GF-D8 (cell line): ENCODE measurements around the gene TANC2.

Source experiments
- DNase-seq: peaks from one replicate; lab custom pipeline; 2025; lab: John Stamatoyannopoulos, UW

TANC2 gene

DNA sequence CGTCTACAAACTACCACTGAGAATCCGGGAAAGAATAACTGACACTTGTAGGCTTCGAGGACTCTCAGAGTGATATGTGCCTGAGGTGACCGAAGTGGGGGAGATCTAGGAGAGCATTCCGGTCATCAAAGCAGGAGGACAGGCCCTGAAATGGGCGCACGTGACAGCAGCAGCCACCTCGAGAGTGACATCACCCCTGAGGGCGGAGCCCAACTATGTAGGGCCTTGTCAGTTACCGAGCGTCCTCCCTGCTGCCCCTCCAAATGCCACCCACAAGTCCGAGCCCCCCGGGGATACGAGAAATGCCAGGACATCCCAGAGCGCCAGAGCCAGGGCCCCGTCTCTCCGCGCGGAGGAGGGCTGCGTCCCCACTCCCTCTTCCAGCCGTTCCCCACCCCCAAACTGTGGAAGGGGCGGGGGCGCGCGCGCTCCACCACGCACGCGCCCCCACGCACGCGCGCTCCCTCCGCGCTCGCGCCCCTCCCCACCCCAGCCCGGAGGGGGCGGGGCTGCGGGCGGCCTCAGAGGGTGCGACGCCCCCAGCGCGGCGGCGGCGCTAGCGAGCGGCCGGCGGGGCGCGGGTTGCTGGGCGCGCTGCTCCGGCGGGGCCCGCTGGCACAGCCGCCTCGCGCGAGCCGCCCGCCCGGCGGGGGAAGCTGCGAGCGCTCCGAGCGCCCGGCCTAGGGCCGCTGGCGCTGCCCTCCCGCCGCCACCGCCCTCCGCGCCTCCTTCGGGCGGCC lies at the start of gene TANC2:
TSS of gene TANC2 (plus strand) at position 550 of the 740 bp plus-strand sequence. CDS start 43,325 bp downstream, outside the sequence.
- DNase-seq = no peak

DNA sequence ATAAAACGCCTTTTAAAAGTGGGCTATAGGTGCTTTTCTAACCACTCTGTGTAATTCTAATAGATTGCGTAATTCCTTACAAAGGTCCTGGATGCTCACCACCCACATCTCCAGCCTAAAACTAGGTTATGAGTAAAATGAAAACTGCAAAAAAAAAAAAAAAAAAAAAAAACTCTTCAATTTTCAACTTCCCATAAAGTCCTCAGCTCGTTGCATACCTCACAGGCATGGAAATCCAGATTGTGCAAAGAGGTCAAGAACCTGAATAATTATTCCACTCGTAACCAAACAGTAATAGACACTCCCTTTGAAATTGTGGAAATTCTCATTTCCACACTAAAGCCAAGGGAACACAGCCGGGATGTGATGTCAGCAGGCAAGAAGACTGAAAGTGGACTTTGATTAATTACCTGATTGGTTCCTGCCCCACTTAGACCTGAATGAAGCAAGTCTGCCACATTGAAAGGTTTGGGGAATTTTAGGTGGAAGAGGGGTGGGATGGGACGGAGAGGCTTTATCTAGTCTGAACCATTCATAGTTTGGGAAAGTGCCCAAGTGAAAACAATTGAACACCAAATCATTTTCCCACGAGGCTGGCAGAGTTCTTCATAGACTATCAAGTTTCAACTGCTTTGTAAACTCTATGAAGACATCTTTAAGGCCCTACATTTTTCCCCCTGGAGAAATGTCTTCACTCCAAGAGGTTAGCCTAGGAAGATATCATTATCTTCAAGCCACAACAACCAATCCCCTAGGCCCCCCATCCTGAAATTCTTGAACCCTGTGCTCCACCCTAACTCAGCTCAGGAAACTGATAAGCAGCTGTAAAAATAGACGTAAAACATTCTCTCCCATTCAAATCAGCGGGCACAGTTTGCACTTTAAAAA lies 49.1 kb upstream of the TANC2 start:
- DNase-seq = no peak

DNA sequence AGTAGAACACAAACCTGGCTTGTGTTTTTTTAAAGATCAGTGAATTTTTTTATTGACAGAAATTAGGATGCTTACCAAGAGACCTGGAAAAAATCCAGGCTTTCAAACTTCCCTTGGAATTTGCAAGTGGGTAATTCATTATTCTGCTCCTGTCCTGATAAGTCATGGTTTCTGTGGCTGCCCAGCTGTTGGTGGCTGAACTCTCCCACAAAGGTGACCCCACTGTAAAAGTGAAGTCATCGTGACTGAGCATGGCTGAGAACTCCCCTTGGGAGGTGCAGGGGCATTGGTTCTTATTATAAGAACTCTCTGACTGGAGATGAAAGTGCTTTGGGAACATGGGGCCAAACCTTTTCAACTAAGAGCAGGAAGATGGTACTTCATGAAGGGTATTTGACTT lies 46.6 kb upstream of the TANC2 start:
- DNase-seq = no peak

DNA sequence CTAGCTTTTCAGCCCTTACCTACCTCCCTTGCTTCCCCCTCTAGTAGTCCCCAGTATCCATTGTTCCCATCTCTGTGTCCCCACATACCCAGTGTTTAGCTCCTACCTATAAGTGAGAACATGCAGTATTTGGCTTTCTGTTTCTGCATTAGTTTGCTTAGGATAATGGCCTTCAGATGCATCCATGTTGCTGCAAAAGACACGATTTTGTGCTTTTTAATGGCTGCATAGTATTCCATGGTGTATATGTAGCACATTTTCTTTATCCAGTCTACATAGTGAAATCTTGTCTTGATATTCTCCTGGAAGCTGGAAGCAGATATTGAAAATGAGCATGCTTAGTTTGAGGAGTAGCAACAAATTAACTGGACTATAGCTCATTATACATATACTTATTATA lies 45.7 kb upstream of the TANC2 start:
- DNase-seq = no peak

DNA sequence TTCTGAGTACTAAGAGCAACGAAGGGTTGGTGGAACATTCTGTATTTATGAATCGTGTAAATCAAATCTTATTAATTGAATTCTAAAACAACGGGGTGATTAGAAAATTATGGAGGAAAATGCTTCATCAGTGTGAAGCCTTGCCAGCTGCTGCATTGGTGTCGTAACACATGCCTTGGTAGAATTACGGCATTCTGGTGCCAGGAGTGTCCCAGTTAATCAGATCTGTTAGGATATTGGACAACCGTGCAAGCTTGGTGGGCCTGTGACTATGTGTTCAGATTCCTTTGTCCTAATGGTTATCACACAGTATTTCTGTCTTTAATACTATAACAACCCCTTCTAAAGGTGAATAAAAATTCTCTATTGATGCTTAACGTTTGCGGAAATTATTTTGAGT lies 44.2 kb upstream of the TANC2 start:
- no peak for DNase-seq

DNA sequence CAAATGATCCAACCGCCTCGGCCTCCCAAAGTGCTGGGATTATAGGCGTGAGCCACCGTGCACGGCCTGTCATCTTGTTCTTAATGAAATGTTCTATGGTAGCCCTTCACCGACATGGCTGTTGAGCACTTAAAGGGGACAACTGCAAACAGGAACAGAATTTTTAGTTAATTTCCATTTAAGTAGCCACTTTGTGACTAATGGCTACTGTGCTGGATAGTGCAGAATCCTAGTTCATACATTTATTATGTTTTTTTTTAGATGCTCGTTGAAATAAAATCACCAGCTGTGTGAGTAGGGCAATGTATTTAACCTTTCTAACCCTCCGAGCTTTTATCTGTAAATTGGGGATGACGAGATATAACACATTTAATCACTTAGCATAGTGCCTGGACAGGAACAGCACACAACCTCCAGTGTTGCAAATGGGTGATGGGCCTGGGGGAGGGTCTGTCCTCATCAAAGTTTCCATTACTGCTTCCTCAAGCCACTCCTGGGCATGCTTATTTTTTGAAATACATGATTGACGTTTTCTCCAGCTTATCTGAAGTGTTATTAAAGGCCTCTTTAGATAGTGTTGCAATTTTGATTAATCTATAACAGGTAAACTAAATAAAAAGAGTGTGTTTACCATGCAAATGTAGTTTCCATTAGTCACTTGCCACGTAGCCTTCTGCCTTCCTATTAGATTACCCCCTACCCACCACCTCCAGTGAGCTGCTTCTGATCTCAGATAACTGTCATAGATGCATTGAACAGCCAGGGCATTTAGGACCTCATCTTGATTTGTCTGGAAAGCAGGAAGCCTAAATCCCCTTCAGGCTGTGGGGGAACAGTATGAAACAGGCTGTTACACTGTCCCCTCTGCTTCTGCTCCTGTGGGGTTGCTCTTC lies 42.5 kb upstream of the TANC2 start:
- no peak for DNase-seq

DNA sequence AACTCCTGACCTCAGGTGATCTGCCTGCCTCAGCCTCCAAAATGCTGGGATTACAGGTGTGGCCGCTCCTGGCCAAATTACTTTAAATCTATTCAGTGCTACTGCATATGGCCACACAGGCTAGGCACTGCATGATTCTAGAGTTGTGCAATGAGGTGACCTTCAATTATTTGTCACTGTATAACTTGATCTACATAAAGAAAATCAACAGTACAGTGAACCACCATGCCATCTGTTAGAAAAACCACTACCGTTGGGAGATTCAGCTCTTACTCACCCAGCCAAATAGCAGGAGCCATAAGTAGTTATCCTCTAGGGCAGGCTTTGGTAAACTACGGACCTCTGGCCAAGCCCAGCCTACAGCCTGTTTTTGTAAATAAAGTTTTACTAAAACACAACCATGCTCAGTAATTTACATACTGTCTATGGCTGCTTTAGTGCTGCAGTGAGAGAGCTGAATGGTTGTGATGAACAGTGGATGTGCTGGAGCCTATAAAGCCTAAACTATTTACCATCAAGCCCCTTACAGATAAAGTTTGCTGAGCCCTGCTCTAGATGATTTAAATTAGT lies 40.7 kb upstream of the TANC2 start:
- DNase-seq = no peak

DNA sequence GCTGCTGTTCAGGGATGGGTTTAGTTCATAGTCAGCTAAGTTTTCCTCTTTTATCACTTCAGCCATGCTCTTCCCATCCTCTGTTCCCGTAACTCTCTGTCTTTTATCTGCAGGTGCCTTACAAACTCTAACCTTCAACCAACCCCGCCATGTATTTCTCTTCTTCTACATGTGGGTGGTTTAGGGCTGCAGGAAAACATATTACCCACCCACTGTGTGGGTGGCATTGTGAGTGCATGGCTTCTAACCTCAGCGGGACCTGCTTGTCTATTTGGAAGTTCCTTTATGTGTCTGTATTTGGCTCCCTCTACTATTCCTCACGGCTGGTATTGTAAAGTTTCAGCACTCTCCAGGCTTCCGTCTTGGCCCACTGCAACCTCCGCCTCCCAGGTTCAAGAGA lies 39.0 kb upstream of the TANC2 start:
- DNase-seq = no peak

DNA sequence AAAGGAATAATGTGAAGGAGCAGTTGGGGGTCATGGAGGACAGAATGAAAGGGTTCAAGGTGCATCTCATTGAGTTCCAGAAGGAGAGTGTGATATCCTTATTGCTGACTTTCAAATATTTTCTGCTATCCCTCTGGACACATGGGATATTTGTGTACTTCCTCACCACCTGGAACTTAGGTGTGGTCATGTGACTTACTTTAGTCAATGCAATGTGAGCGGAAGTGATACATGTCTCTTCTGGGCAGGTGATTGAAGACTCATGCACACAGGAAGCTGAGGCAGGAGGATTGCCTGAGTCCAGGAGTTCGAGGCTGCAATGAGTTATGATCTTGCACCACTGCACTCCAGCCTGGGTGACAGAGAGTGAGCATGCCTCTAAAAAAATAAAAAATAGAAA lies 36.7 kb upstream of the TANC2 start:
- DNase-seq = no peak

DNA sequence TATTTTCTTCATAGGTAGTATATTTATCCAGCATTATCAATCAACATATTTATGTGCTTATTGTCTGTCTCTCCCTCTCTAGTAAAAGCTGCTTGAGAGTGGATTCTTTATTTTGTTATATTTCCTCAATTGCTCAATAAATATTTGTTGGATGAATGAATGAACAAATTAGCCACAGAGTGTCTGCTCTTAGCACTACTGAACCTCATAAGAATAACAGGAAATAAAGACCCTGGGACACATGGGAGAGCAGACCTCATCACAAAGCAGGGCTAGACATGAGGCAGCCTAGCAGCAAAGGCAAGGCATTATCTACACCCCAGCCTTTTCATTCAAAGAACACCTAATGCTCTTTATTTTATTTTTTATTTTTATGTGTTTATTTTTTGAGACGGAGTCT lies 34.9 kb upstream of the TANC2 start:
- DNase-seq = no peak

DNA sequence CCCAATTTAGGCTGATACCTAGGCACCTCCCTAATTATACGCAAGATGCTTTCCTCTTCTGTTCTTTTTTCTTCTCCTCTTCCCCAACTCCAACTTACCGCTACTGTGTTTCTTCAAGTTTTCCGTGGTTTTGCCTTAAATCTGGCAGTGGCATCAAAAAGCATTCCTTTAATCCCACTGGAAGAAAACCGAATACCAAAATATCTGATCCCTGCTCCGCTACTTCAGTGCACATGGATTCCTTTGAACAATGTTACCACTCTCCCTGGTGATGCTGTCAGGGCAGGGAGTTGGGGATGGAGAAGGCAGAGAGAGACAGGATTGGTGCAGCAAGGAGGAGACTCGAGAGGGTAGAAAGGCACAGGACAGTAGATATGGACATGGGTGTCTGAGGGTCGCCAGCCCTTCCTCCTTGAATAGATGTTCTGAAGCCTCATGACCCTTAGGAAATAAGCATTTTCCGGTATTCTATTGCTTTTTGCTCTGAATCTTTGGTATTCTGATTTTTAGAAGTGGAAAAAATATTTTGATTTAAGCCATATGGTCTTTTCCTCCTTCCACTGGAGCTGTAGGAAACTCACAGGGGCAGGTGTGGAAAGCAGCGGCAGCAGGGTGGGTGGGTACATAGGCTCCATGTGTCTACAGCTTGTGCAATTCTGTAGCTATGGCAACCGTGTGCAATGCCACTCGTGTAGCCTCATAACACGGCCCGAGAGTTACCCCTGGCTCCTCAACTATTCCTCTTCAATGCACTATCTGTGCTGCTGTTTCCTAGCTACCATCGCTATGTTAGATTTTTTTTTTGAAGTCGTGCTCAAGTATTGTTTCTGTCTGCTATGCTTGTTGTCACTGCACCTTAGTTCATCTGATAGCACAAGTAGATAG lies 32.3 kb upstream of the TANC2 start:
- no peak for DNase-seq

DNA sequence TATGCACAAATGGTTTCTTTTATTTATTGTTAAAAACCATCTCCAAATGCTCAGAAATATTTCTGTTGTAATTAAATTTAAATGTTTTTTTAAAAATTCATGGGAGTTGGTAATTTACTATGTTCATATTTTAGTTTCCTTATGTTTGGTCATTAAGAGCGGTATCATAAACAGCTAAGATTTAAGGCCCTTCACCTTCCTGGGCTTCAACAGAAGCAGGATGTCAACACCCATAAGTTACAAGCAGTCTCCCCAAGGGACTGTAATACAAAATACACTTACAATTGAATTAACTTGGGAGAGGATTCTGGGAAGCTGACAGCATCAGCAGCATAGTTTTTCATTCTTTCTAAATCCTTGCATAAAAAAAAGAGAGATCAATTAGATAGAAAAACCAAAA lies 30.9 kb upstream of the TANC2 start:
- no peak for DNase-seq

DNA sequence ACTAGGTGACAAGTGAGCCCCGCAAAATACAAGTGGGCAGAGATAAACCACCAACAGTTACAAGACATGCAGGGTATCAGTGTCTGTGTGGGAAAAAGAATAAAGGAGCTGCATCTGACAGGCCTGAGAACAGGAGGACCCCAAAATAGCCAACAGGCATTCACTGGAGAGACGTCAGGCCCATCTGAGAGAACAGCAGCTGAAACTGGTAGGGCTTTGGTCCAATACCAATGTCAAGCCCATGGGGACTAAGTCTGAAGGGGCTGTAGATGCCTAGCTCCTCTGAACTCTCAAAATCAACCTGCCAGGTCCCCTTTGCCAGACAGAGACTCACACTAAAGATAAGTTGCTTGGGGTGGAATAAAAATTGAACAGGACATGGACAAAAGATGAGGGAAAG lies 30.5 kb upstream of the TANC2 start:
- DNase-seq = no peak

DNA sequence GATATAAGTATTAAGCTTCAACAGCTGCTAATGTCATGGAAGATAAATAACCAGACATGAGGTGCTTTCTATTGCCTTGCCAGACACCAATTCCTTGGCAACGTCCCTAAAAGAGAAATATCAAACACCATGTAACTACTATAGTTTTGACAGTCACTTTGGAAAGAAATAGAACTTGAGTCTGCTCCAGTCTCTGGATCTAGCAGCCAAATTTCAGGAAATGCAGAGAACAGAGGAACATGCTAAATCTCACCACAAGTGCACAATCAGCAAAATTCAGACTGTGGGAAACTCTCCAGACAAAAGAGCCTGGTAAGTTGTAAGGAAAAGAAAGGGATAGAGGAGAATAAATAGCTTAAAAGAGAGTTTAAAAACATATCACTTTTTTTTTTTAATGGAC lies 28.4 kb upstream of the TANC2 start:
- DNase-seq = no peak

DNA sequence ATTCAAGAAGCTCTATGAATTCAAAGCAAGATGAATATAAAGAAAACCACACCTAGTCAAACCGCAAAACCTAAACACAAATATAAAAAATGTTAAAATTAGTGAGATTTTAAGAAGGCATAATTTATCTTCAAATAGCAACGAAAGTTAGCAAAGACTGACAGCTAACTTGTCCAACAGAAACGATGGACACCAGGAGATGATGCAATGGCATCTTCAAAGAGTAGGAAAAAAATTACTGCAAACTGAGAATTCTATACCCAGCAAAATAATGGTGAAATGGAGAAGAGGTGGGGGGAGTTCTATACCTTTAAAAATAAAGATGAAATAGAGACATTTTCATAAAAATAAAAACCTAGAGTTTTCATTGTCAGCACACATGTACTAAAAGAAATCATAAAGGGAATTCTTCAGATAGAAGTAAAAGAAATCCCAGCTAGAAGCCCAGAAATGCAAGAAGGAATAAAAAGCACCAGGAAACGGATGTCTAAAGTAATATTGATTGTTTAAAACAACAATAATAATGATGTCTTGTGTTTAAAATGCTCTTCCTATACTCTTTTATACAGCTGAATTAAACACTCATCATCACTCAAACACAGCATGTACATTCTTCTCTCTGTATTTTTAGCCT lies 24.6 kb upstream of the TANC2 start:
- no peak for DNase-seq

DNA sequence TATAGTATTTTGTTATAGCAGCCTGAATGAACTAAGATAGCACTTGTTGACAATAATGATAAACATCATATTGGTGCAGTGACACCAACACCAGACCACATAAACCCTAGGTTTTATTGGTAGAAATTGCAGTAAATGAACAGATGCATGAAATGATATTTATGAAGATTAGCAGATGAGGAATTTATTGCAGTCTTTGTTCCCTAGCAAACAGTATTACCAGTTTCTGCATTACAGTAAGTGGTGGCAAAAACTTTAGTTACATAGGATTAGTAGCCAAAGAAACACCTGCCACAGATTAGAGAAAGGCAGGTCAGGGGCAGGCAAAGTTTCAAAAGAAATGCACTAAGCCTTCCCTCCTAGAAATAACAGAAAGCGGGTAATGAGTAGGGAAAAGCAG lies 17.7 kb upstream of the TANC2 start:
- DNase-seq = no peak

DNA sequence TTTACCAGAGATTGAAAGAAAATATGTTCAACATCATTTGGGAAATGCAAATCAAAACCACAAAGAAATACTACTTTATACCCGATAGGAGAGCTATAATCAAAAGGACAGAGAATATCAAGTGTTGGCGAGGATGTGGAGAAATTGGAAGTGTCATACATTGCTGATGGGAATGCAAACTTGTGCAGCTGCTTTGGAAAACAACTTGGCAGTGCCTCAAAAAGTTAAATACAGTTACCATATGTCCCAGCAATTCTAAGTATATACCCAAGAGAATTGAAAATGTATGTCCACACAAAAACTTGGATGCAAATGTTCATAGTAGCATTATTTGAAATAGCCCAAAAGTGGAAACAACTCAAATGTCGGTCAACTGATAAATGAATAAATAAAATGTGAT lies 17.0 kb upstream of the TANC2 start:
- DNase-seq = no peak

DNA sequence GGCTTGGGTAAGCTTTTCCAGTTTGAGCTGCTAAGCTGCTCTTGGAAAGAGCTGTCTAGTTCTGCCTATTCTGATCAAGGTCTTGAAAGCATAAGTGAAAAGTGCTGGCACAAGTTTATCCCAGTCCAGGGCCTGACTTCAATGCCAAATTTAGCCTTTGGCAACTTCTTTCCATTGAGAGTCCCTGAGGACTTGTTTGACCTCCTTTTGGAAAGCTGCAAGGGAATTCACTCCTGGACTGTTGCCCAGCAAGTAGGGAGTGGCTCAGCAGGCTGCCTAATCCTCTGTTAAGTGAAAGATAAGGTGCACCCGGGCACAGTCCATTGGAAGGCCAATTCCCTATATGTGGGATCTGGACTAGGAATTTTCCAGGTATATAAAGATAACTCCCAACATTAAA lies 16.0 kb upstream of the TANC2 start:
- DNase-seq = no peak

DNA sequence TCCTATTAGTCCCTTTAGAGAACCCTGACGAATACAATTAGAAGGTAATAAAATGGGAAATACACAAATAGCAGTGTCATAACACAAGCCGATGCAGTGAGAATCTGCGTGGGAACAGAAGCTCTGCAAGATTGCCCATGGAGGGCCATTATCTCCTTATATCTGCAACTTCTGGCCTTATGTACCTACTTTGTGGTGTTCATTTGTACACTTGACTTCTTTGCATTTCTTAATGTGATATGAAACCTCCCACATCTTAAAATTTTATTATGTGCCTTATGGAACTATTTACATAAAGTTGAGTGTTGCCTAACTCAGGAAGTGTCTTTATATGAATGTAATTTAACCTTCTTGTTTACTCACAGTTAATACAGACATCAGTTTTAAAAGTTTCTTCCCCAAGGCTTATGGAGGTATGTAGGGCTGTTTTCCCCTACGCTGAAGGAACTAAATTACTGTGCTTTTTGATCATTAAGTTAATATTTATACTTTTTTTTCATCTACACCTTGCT lies 10.1 kb upstream of the TANC2 start:
- no peak for DNase-seq

DNA sequence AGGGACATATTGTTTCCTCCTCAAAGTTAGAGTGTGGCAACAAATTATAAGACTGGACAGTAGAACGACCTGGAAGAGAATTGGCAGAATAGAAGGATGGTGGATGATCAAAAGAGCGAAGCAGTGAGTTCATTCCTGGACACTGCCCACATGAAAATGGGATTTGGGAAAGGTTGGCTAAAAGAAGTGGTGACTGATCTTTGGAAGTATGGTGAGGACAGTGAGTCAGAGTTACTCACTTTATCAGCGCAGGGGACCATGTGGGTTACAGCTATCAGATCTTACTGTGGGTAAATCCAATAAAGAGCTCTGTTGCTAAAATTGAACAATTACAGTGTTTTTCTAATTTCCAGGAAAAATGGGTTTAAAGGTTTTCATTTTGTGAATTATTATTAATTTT lies 2.7 kb upstream of the TANC2 start:
- no peak for DNase-seq
